GM18508 (cell line): ENCODE results near the gene FBXL22.

Experiments used
- ATAC-seq: cut with Tn5 transposase; IDR thresholded peaks from one replicate; pipeline ENCODE4 v1.9.1; 2021; ENCODE audit warnings: moderate number of reproducible peaks; ENCODE audit not compliant: insufficient read depth, unreplicated experiment

The FBXL22 gene, protein sequence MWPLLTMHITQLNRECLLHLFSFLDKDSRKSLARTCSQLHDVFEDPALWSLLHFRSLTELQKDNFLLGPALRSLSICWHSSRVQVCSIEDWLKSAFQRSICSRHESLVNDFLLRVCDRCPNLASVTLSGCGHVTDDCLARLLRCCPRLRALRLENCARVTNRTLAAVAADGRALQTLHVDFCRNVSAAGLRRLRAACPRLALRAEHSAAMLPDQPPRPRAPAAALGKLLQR

DNA sequence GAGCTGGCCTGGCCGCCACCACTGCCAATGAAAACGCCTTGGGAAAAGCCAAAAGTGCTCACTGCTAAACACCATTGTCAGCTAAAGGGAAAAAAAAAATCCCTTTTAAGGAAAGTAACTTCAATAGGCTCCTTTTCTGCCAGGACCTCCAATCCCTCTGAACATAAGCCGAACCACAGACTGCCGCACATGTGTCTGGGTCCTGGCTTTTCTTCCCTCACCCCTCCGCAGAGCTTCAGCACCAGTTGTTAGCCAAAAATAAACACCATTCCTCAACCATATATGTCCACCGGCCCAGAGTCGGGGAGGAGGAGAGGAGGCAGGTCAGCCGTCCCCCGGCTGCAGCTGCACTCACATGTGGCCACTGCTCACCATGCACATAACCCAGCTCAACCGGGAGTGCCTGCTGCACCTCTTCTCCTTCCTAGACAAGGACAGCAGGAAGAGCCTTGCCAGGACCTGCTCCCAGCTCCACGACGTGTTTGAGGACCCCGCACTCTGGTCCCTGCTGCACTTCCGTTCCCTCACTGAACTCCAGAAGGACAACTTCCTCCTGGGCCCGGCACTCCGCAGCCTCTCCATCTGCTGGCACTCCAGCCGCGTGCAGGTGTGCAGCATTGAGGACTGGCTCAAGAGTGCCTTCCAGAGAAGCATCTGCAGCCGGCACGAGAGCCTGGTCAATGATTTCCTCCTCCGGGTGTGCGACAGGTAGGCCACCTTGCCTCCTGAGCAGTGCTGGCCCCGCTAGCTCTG is at the start of gene FBXL22:
TSS of gene FBXL22 (plus strand) at position 350 of the 753 bp plus-strand sequence. CDS start at position 356, 6 bp downstream.
- no peak for ATAC-seq

DNA sequence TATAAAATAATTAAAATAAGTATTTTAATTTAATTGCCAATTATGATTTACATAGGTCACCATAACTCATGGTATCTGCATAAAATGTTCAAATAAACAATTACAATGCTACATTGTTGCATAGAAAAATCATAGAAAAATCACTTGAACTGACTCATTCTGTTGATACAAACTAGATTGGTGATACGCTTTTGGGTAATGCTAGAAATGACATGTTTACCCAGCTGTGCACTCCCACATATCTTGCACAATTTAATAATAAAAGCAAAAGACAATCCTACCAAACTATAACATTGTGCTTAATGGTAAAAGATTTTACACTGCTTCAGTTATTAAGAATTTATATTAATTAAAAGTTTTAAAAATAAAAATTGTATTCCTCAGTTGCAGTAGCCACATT is 45.8 kb upstream of the FBXL22 start:
- ATAC-seq = no peak

DNA sequence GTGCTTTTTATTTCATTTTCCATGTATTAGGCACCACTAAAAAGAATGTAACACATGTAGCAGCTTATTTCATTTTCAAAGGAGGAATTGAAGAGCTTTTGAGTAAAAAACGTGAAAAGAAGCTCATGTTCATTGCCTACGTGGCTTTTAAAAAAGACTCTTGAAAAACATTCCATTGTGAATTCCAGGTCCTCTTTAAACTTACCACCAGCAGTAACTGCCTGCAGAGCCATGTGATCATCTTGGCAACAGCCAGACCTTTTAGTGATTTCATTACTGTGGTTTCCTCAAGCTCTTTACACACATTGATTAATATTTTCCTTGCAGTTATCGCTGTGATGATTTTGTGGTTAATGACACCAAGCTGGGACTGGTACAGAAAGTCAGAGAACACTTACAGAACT is 43.8 kb upstream of the FBXL22 start:
- no peak for ATAC-seq

DNA sequence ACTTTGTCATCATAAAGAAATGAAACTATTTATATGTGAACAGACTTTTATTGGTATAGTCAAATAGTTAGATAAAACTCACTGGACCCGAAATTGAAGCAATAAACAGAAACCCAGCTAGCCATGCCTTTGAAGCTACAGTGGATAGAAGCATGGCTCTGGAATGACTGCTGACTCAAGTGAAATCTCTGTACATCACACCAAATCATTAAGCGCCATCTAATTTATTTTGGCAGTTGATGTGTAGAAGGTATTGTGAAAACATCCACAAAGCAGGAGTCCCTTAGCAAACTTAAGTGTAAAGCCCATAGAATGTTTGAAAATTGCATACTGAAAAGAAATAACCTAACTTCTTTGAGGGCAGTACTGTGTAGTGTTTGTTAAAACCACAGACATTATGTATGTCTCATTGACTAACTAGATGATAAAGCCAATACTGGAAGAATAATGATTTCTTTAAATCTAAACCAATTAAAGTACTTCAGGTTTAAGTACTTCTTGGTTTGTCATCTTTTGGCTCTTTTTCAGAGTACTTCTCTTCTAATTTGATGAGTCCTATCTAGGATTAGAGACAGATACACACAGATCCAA is 42.8 kb upstream of the FBXL22 start:
- ATAC-seq = no peak

DNA sequence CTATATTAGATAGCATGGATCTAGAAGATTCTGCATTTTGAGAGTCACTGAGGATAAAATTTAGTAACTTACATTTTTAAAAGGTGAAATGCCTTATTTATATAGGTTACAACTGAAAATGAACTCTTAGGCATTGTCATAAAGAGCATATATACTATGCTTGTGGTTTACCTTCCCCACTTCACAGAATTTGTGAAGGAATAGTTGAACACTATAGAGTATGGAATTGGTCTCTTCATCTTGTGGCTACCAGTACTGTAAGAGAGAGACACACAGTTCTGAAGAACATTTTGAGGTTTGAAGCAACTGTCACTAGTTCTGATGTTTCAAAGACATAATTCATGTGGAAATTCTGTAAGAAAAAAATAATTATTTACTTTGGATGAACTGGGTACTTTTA is 41.7 kb upstream of the FBXL22 start:
- ATAC-seq = no peak

DNA sequence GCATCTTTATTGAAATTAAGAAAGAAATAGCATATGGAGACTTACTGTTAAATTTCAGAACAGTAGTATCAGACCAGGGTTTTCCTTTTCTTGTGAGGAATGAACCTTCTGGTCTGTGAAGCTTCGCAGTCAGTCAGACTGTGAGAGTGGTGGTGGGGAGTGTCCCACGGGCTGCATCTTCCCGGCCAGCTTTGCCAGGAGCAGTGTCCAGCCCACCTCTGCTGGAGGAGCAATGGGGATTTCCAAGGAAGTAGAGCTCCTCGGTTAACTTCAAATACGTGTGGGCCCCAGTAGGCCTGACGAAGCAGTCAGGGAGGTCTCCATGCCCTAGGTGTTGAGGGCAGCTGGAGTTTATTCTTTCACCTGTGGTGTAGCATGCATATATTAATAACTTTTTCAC is 40.9 kb upstream of the FBXL22 start:
- ATAC-seq = no peak

DNA sequence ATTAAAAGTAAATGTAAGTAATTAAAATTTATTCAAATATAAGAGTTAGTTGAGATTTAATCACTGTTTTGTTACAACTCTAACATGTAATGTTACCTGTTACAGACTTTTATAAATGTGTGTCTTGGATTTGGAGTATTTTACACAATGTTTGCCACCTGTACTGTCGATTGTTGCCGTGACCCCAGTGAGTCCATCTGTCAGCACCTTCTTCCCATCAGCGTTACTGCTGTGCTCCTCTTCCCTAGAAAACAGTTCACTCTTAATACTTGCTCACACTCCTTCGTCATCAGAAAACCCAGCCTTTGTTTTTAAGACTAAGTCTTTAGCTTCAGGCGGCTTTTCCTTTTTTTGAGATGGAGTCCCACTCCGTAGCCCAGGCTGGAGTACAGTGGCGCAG is 40.5 kb upstream of the FBXL22 start:
- ATAC-seq = no peak

DNA sequence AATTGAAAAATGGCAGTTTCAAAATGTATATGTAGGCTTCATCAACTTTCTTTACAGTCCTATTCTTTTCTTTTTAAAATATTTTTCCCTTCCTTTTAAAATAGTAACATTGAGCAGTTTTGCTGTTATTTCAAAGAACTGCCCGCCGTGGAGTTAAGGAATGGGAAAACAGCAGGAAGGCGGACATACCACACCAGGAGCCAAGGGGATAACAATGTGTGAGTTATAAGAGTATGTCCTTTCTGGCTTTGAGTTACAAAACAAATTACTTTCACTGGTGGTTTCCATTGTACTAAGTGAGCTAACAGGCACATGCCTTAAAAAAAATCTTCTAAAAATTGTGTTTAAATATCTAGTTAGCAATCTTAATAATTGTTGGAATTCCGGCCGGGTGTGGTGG is 37.4 kb upstream of the FBXL22 start:
- ATAC-seq = no peak

DNA sequence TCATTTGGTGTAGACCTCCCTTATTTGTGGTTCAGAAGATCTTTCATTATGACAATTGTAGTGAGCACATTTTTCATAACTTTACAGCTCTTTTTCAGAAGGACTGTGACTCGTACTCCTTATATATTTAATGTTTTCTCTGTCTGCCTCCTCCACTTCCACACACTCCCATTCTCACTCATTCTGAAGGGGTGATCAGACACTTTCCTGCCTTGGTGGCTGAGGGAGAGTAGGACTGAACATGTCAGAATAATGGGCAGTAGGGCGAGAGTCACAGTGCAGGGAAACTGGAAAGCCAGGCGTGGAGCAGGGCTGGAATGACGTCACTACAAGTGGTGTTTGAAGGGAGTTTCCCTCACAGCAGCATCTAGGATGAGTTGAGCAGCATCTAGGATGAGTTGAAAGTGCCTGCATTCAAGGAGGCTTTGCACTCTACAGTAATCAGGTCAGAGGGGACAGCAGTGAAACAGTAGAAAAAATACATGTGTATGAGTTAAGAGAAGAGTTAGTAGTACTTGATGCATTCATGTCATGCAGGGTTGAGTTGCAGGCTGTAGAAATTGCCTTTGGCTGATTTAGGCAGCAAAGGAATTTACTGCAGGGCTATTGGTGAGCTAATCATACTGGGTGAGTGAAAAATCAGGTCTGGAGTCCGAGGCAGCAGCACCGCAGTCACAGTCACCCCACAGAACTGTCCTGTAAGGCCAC is 36.3 kb upstream of the FBXL22 start:
- ATAC-seq = no peak

DNA sequence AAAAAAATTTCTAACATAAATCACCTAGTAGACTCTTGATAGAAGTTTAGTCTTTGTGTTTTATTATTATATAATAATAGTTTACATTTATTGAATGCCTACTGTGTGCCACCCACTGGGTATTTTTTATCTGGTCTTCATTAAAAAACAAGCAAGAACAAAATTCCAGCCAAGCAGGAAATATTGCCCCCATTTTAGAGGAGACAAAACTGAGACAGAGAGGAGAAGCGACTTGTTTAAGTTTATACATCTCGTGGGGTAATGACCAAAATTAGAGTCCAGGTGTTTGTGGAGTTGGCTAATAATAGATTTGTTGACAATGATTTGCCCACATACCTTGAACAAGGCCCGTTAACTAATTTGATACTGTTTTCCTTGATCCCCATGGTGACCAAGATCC is 33.1 kb upstream of the FBXL22 start:
- ATAC-seq = no peak

DNA sequence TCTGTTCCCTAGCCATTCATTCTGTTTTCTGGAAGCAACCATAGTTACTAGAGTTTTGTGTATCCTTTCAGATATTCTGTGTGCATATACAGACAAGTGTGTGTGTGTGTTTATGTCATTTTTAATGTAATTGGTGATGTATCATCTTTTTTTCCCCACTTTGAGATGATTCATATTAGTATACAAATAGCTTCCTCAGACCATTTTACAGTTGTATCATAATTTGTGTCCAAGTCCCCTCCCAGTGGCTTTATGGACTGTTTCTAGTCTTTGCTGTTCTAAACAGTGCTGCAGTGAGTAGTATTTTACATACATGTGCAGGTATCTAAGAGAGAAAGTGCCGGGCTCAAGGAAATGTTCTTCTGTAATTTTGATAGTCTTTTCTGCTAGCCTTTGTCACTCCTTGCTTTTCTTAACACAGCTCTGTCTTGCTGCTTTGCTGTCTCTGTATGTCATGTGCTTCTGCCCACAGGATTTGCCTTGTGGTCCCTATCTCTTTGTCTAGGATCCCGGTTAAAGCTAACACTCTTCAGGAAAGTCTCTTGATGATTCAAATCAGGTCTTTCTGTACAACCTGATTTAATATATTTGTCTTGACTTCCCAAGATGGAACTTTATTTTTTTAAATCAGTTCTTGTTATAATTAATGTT is 31.5 kb upstream of the FBXL22 start:
- ATAC-seq = no peak

DNA sequence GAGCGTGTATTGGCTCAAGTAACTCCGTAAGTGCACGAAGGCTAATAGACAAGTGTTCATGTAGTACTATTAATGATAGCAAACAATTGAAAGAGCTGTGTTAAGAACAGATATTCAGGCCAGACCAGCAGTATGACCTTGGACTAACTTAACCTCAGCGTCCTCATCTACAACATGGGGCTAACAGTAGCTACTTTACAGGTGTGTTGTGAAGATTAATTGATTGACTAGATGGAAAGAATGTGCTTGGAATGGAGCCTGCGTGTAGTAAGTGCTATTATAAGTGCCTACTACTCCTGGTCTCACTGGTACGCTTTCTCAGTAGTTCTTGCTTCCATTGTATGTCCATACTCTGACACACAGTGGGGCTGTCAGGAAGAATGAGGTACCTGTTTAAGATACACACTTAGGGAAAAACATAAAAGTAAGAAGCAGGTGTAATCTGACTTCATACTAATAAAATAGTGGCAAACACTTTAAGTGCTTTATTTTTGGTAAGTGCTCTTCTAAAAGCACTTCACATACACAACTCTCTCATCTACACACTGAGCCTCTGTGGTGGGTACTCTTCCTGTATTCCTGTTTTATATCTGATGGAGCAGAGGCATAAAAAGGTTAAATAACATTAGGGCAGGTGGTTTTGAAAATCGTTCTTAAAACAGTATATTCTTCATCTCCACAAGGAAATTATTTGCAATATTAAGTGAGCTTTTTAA is 24.3 kb upstream of the FBXL22 start:
- ATAC-seq = no peak

DNA sequence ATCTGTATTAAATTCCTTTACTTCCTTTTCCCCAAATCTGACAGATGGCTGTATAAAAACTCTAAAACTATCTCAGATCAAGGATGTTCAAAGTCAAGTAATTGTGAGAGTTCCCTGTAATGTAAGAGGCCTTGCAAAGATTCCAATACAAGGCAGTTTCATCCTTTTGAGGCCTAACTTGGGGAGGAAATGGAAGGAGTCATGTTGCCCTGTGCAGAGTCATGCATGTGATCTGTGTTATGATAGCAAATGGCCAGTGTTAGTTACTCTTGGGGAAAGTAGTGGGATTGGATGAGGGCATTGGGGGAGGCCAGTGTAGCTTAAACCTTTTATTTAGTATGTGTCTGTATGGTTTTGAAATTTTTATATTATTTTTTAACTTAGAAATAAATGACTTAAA is 23.7 kb upstream of the FBXL22 start:
- no peak for ATAC-seq

DNA sequence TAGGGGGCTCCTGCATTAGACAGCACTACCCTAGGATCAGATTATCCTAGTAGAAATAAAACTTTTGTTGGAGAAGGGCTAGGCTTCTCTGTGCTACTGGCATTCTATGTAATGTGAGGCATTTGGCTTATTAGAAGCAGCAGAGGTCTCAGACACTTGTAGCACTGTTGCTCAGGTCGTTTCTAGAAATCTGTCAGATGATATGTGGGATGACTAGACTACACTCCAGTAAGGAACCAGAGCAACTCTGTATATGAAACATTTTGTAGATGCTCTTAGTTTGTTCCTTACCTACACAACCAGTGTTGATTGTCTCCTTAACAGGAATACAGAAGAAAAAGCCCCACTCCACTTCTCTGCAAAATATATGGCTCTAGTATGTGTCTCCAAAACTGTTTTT is 21.9 kb upstream of the FBXL22 start:
- no peak for ATAC-seq

DNA sequence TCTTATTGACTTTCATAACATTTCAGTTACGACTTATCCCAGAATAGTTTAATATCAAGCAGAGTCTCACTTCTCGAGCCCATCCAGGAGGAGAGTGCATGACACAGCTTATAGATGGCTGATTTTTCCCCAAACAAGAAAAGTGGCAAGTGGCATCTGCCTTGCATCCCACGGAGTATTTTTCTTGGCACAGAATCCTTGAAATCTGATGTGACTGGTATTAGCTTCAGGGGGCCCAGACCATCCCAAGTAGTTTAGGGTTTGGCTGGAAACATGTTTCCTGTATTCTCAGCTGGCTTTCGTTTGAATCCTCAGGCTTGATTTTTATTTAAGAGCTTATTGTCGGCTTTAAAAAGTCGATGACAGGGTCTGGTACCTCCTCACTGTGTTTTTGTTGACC is 20.7 kb upstream of the FBXL22 start:
- no peak for ATAC-seq

DNA sequence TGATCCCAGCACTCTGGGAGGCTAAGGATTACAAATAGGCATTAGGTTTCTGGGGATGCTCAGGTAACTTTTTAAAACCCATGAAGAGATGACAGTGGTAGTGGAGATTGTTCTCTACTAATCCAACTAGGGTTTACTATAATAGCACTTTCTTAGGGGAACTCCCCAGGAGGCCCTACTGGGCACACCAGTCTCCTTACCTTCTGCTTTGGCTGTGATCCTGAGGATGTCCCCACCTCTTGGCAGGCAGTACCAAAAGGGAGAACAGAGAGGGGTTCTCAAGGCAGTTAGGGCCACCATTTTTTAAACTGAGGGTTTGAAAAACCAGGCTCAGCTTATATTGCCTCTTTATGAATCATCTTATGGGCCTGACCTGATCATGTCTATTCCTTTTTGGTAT is 15.0 kb upstream of the FBXL22 start:
- no peak for ATAC-seq

DNA sequence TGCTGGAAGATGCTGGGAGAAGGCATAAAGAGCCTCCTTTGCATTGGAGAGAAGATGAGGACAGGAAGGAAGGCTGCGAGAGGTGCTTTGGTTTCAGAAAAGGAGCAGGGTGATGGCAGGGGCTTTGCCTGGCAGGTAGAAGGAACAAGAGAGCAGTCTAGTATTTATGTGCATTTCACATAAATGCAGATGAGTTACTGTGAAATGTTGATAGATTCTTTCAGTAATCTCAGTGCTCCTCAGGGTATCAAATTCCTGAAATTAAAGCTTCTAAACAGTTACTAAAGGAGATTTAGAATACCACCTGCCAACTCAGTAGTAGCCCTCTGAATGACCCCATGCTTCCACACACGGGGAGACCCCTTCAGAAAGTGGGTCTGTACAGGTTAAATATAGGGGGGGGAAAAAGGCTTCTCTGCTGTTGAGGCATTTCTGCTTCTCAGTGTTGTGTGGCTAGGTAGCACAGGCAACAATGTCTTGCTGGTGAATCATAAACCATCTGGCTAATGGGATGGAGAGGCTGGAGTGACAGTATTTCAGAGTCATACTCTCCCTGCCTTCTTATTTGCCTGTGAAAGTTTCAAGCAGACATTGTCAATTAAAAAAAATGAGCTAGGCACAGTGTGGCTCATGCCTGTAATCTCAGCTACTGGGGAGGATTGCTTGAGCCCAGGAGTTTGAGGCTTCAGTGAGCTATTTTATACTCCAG is 14.3 kb upstream of the FBXL22 start:
- ATAC-seq = no peak

DNA sequence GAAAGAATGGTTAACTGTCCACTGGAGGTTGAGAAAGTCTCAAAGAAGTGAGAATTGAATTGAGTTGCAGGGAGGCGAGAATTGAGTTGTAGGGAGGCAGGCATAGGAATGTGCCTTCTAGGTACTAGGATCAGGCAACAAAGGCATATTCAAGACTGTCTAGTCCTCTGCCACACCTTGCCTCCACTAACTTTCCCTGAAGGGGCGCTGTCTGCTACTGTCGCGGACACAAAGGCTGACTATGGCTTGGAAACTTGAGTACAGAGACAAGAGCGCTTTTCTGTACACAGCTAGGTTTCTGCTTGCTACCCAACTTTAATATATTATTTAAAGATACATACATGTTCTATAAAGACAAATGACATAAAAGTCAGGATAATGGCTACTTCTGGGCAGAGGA is 10.4 kb upstream of the FBXL22 start:
- ATAC-seq = no peak

DNA sequence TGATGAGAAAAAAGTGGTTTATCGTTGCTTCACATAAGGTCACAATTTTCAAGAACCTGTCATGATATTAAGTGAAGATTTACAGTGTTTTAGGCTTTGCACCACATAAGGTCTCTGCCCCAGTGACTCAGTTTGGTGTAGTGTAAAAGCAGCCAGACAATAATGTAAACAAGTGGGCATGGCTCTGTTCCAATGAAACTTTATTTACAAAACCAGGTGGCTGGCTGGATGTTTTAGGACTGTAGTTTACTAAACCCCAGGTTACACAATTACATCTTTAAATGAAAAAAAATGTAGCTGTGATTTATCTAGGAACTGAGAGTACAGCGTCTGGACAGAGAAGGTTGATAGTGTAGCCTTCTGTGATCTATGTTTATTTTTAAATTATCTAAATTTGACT is 9.7 kb upstream of the FBXL22 start:
- ATAC-seq = no peak
